Non-pigmented ciliary epithelial cell (primary cell): ENCODE measurements around the gene SPTLC2.
"Not testable (repeated sequence)": the region's sequence is repeated elsewhere in the genome, so short reads cannot be mapped to it uniquely, and the experiment has no call there.

Experiments used
- DNase-seq: peaks from one replicate; pipeline ENCODE4 v3.0.0-alpha.2; 2010; ENCODE audit warnings: low read depth

The SPTLC2 gene

GRCh38 chr14:77616454-77617229, at the start of gene SPTLC2:
TSS of gene SPTLC2 (minus strand) at chr14:77616637. CDS start at chr14:77616579, 58 bp downstream.
- peak; percentile 98 for DNase-seq

GRCh38 chr14:77663293-77663692, 46.9 kb upstream of the SPTLC2 start:
- DNase-seq = no peak

GRCh38 chr14:77661562-77661961, 45.1 kb upstream of the SPTLC2 start:
- DNase-seq = not testable (repeated sequence)

DNA sequence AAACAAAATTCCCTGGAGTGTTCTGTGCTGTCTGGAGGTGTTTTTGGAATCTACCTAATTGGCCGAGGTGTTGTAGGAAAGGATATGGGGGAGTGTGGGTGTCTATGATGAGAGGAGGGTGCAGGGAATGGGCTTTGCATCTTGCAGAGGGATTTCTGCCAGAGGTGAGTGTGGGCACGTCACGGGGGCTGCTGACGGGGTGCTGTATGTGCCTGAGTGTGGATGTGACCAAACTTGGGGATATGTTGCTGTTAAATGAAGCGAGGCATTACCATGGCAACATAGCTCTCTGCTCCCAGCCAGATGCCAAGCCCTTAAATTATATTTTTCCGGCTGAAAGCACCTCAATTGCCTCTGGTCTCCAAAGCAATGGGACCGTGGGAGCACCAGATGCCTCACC, 44.3 kb upstream of the SPTLC2 start:
- DNase-seq = no peak

GRCh38 chr14:77659831-77660230, 43.4 kb upstream of the SPTLC2 start:
- no peak for DNase-seq

DNA sequence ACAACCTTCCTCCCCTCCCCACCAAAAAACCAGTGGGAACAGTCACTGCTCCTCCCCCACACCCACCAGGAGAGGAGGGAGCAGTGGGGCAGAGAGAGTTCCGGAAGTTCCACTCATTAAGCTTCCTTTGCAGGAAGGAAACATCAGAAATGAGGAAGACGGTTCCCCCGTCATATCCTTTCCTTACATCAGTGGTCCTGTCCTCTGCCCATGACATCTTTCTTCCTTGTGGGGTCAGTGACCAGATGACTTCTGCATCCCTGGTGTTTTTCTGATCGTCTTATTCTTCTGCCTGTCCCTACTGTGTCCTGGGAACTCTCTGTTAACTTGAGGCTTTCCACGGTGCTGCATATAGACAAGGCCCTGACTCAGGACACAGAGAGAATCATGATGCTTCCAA, 40.8 kb upstream of the SPTLC2 start:
- DNase-seq = no peak

GRCh38 chr14:77654001-77654441, 37.6 kb upstream of the SPTLC2 start:
- no peak for DNase-seq

DNA sequence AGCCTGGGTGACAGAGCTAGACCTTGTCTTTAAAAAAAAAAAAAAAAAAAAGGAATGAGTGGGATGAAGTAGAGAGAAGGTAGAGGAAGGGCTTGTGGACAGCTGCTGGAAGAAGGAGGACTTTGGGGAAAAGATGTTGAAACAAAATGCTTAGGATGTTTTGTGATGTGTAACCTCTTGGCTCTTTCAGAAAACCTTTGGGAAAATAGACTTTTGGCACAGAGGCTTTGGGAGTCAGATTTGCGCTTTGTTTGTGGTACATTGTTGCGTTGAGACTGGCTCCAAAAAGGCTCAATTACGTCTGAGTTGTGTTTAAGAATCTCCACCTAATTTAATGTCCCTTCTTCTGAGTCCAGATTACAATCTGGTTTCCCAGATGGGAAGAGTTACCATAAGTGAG, 32.9 kb upstream of the SPTLC2 start:
- DNase-seq = no peak

DNA sequence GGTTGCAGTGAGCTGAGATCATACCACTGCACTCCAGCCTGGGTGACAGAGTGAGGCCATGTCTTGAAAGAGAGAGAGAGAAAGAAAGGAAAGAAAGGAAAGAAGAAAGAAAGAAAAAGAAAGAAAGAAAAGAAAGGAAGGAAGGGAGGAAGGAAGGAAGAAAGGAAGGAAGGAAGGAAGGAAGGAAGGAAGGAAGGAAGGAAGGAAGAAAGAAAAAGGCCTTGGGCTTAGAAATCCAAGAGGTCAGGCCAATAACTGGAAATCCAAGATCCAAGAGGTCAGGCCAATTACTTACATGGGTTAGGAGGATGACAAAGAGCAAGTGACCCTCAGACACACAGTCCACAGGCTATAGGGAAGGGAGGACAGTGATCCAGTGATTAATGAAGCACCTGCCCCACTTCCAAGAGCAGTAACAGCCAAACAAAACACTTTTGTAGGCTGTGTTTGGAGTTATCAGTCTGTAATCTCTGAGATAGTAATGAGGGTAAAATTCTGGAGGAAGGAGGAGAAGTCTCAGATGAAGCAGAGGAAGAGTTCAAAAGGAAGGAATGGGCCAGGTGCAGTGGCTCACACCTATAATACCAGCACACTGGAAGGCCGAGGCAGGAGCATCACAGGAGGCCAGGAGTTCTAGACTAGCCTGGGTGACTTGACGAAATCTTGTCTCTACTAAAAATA, 32.2 kb upstream of the SPTLC2 start:
- no peak for DNase-seq

DNA sequence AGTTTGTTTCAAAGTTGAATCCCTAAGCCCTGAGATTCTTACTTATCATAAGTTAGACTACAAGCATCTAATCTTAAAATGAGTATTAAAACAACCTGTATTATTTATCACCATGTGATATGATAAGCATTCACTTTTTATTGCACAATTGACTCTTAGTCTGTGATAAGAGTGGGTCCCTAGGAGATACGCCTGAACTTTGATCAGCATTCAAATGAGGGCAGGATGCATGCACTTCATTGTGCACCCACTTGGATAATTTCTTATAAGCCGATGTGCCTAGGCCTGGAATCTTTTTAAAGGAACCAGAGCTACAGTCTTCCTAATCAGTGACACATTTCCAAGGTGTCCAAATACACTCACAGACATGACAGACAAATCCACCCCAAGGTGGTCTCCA, 31.4 kb upstream of the SPTLC2 start:
- no peak for DNase-seq

DNA sequence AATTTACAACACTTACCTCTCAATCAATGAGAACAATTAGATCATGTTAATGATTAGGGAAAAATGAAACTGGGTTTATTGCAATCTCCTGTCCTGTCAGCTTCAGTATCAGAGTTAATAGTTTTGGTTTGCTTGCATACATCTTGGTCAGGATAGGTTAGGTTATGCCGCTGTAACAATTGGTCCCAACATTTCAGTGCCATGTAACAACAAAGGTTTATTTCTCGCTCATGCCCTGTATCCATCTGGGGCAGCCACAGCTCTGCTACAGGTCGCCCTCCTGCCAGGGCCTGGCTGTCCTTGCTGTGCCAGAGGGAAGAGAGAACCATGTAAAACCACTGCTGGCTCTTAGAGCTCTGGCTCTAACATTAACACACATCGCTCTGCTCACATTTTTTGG, 30.5 kb upstream of the SPTLC2 start:
- no peak for DNase-seq

DNA sequence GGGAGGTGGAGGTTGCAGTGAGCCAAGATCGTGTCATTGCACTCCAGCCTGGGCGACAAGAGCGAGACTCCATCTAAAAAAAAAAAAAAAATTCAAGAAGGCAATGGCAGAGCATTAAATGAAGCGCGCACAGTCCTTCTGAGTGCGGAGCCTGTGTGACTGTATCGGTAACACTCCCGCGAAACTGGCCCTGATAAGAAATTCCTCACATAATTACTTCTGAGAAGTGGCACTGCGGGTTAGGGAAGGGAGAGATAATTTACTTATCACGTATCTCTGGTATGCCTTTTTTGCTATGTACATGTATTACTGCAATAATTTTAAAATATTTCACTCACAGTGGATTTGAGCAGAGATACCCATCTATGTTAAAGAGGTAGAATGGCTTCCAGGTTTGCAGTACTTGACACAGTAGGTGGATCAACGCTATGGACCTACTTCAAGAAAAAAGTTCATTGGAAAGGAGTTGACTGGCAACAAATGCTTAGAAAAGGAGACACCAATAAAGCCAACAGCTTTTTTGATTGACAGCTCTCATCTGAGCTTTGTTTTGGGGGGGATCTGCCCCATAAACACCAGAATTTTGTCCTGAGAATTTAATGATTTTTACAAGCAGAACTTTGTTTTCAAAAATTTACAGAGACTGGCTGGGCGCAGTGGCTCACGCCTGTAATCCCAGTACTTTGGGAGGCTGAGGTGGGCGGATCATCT, 29.2 kb upstream of the SPTLC2 start:
- no peak for DNase-seq

- no peak for DNase-seq
Measured at GRCh38 chr14:77642407-77642806, 26.0 kb upstream of the SPTLC2 start.

DNA sequence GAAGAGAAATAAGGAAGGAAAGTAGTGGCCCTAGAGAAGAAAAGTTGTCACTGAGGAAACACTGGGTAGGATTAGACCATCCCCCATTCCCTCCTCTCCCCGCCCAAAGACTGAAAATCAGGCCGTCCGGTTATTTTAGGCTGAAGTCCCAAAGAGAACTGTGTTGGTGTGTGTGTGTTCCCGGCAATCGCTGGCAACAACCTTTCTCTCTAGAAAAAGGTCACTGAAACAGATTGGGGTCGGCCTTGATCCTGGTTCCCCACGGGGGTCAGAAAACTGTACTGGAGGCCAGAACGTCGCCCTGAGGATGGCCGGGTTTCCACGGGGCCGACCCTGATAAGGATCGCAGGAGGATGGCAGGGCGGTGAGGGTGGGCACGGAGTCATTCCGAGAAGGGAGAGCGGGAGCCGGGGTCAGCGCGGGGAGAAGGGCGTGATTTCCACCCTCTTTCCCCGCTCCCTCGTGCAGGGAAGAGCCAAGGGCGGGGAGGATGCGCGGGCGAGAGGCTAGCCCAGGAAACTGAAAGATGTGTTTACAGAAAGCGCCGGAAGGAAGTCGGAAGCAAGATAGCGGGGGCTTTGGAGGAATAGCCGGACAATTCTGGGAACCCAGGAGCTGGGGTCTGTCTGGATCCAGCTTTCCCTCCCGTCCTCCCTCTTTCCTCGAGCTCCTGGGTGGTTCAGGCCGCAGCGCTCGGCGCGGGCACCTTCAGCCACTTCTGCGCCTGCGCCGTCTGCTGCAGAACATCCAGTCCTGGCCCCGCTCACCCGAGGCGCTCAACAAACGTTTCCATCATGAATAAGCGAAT, 25.3 kb upstream of the SPTLC2 start:
- no peak for DNase-seq

- DNase-seq = no peak
Measured at GRCh38 chr14:77640756-77641533, 24.5 kb upstream of the SPTLC2 start.

- DNase-seq = peak; percentile 92
Measured at GRCh38 chr14:77638771-77639171, 22.3 kb upstream of the SPTLC2 start.

DNA sequence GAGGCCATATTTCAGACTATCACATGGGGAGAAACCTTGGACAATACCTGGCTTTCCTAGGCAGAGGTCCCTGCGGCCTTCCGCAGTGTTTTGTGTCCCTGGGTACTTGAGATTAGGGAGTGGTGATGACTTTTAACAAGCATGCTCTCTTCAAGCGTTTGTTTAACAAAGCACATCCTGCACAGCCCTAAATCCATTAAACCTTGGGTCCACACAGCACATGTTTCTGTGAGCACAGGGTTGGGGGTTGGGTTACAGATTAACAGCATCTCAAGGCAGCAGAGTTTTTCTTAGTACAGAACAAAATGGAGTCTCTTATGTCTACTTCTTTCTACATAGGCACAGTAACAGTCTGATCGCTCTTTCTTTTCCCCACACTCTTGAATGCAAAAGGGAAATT, 19.4 kb upstream of the SPTLC2 start:
- DNase-seq = not testable (repeated sequence)

- not testable (repeated sequence) for DNase-seq
Measured at GRCh38 chr14:77635466-77635865, 19.0 kb upstream of the SPTLC2 start.

DNA sequence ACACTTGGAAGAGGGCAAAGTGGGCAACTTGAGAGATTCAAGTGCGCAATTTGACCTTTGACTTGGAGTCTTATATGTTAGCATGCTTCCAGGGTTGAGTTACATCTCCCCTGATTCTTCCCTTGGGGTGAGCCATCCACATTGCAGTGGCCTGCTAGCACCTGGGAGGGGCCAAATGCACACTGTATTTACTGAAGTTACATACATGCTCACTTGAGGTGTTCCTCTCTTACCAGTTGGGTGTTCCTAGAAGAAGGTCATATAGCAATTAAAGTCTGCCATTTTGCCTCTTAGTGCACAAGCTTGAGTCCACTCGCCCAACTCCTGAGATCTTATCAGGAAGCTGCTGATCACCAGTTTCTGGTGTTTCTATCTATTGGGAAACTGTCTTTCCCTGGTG, 13.7 kb upstream of the SPTLC2 start:
- DNase-seq = no peak

- DNase-seq = no peak
Measured at GRCh38 chr14:77625360-77625759, 8.9 kb upstream of the SPTLC2 start.

DNA sequence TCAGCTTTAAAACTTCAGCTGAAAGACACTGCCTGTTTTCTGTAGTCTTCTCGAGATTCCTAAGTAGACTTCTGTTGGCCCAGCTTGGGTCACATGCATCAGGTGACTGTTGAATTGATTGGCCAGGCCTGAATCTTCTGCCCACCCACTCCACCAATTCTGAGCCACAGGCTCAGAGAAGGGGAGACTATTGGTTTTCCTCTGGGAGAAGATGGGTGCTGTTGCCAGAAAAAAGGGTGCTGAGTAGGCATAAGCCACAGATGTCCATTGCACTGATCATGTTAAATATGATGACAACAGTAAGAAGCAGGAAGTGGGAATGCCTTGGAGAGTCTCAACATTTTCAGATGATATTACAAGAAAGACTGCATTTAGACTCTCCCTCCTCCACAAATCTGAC, 6.8 kb upstream of the SPTLC2 start:
- no peak for DNase-seq
